ENCODE data around the gene GATA2.
A peak's percentile ranks its signal among the peaks of the same experiment; 100 is the strongest.

GATA2 gene

DNA sequence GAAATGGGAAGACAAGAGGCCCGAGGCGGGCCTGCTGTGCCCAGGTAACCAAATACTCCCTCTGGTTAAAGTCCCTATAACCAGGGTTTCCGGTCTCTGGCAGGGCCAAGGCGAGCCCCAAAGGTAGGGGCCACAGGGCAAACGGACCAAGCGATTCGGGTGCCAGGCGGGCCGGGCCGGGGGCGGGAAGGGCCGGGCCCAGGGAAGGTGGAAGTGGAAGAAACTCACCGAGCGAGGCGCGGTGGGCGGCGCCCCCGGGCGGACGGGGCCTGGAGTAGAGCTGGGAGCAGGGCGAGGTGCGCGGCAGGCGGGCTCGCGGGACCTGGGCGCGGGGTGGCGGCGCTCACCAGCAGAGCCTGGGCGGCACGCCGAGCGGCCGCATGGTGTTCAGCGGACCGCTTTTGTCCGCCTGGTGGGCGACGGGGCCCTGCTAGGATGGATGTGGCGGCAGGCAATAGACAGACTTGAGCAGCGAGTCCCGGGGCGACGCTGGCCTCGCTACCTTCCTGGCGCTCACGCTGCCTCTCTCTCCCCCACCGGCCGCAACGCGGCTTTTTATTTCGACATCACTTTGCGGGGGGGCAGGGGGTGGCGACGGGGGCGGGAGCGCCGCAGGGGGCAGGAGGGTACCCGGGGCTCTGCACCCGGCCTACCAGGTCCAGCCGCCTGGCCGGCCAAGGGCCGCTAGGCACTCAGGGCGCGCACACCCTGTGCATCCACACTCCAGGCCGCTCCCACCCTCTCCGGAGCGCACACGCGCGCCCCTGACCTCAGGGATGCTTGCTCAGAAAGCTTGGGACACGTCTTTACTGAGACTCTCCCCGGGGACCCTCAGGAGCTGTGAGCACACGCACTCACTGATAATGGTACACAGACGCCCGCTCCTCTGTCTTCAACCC is at the start of gene GATA2:
Gene GATA2 (minus strand): TSS at position 531 of the 899 bp plus-strand sequence. CDS start 6,170 bp downstream, outside the sequence.
- peak in 1 of 2 donors; percentile 11 for DNase-seq

DNA sequence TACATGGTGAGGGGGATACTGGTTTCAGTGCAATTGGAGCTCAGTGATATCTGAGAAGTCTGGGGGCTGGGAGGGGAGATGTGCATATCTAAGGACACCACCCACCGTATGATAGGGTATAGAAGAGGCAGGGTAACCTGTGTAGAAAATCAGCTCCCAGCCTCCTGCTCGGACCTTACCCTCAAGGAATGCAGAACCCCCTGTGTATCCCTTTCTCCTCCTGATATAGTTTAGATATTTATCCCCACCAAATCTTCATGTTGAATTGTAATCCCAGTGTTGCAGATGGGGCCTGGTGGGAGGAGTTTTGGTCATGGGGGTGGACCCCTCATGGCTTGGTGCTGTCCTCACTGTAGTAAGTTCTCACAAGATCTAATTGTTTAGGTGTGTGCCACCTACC is 48.2 kb upstream of the GATA2 start:
- no peak for DNase-seq

DNA sequence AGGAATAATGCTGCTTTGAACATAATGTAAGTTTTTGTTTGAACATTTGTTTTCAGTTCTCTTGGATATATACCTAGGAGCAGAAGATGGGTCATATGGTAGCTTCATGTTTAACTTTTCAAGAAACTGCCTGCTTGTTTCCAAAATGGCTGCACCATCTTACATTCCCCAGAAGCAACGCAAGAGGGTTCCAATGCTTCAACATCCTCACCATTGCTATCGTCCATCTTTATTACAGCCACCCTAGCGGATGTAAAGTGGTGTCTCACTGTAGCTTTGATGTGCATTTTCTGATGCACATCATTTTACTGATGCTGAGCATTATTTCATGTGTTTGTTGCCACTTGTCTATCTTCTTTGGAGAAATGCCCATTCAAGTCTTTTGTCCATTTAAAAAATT is 46.4 kb upstream of the GATA2 start:
- DNase-seq = no peak

DNA sequence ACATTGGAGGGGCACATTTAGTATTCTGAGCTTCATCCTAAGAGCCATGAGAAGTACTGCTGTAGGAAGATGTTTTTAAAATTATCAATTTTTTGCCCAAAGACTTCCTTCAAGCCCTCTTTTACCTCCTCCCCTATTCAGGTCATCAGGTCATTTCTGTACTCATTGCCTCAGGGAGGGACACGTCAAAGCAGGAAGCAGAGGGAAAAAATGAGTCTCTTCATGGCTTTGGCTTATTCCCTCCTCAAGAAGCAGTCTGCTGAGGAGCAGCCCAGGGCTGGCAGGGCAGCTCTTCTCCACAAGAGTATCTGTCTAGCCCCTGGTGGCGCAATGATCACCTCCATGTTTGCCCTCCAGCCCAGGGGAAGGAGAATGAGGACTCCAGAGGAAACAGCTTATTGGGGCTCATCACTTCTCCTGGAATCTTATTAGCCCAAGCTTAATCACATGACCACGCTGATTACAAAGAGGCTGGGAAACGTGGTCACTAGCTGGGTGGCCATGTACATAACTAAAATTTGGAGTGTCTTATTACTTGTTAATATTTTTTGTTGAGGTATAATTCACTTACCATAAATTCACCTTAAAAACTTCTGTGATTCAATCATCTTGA is 44.2 kb upstream of the GATA2 start:
- no peak for DNase-seq

DNA sequence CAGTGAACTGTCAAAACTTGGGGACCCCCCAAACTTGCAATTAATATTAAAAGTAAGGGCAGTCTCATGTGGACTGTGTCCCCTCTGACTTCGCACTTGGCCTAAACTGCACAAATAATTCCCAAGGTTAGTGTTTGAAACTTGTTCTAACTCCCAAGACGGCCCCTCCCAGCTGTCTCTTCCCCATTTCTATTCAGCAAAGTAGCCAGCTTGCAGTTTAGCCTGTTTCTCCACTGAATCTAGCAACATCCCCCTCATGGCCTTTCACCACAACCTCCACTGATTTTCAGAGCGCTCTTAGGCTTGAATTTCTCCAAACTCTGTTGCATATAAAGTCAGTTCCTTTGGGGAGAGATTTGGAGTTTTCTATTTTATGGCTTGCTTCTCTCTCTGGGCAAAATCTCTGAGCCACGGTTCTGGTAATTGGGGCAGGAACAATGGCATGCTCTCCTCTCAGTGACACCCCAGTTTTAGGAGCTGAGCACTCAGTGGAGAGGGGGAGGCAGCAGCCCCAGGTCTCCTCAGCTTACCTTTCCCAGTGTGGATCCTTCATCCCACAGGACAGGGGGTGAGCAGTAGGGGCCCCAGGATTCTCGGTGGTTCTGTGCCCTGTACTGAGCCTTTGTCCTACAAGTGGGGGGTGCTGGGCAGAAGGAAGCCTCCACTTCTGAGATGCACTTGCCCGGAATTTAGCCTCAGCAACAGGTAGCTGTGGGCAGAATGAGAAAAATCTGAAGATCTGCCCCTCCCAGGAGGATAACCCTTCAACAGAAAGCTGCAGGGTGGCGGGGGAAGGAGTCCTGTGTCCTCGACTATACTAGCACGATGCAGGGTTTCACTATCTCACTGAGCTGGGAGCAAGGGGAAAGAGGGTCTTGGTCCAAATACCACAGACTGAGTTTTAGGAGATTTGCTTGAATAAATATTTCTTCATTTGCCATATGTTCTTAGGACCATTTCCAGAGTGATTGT is 39.3 kb upstream of the GATA2 start:
- DNase-seq = no peak

DNA sequence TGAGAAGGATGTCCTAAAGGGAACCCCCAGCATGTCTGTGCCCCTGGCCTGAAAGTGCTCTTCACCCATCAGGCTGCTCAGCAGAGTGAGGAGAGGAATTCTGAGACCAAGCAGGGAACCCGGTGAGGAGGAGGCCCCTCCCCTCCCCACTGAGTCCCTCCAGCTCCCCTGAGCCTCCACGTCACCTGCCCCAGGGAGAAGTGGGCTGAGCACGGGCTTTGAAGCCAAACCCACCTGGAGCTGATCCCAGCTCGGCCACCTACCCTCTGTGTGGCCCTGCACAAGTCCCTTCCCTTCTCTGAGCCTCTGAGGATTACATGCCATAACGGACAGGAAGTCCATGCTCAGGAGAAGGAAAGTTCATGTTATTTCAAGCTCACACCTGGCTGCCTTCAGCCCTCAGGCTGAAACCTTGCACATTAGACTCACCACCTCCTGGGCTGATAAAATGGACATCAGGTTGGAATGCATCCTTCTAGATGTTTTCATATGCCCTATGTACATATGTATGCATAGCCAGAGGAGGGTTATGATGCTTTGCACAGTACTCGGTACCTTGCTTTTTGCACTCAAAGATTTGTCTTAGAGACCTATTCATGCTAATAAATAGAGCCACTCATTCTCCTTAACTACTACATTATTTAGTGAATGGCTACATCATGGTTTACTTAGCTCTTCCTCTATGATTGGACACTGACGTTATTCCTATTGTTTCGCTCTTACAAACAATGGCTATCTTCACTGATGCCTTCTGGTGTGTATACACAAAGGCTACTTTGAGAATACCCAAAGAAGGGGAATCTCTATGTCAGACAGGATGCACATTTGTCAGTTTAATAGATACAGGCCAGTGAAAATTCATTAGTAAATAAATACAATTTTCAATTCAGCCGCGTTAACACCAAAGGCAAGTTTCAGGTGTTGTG is 31.6 kb upstream of the GATA2 start:
- no peak for DNase-seq

DNA sequence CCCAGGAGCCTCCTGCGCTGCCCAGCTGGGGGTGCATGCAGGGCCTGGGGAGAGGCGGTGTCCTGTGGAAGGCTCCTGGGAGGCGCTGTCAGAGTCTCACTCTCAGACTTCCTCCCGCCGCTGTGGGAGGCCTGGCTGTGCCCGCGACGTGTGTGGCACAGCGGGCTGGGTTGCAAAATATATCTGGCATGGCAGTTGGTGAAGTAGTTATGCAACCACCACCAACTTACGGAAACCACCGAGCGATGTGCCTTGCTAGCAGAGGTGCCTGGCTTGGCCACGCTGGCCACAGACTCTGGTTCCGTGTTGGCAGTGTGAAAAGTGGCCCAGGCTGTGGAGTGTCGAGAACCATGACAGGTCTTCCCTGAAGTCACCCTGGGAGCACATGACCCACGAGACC is 30.6 kb upstream of the GATA2 start:
- peak in 1 of 2 donors; percentile 20 for DNase-seq

DNA sequence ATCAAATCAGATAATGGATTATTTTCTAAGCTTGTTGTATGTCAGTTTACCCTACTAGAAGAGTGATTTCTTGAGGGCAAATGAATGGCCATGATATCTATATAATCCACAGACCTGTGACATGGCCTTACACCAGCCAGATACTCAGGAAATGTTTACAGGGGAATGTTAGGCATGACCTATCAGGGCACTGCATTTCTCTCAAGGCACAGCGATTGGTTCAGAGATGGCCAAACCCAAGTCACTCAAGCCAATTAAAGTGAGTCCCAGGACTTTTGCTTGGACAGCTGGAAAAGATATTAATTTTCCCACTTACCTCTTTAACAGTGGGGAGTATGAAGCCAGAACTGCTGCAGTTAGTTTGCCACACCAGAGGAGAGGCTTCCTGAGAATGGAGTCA is 28.7 kb upstream of the GATA2 start:
- DNase-seq = no peak

DNA sequence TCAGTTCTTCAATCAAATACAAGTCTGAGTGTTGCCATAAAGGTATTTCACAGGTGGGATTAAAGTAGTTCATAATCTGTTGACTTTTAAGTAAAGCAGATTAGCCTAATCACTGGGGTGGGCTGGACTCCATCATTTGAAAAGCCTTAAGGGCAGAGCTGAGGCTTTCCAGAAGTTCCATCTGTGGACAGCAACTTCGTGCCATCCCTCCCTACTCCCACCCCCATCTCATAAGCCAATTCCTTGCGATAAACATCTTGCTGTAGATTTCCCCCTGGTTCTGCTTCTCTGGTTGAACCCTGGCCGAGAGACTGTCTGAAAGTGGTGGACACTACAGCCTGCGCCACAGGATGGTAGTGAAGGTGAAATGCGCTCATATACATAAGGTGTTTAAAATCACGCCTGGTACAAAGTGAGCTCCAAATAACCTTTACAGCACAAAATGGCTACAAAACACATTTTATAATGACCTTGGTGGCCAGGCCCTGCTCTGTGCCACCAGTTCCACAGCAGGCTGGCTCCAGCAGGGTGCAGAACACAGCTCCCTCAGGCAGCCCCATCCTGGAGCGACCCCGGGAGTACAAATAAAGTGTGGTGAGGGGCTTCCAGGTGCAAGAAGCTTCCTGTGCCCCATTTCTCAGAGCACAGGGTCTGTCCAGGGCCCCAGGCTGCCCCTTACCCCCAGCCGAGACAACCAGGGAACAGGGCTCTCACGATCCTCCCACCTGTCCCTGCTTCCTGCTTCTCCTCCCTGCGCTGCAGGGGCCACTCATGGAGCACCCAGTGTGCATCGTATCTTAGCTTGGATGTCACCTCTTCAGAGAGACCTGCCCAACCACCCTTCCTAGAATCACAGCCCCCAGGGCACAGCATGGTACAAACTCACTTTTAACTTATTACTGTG is 25.8 kb upstream of the GATA2 start:
- DNase-seq = no peak

DNA sequence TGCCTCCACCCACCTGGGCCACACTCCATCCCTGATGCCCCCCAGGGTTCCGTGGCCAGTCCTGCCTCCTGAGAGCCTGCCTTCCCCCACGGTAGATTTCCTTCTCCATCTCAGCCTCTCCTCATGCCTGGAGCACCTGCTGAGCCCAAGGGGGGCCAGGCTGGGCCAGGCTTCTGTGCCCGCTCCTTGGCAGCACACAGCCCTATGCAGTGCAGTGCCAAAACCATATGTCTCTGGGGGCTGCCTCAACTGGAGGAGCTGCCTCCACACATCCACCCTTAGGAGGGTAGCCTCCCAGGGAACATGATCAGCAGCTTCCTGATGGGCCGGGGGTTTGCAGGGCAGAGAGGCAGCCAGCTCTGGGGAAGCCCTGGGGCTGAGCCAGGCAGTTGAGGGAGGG is 24.6 kb upstream of the GATA2 start:
- no peak for DNase-seq

DNA sequence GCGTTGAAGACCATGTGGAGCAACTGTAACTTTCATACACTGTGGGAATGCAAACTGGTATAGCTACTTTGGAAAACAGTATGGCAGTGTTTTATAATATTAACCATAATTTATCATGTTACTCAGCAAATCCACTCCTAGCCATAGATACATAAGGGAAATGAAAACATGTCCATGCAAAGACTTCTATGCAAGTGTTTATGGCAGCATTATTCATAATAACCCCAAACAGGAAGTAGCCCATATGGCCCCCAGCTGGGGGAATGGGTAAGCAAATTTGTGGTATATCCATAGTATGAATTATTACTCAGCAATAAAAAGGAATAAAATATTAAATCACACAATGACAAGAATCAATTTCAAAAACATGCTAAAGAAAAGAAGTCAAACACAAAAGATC is 23.0 kb upstream of the GATA2 start:
- no peak for DNase-seq

DNA sequence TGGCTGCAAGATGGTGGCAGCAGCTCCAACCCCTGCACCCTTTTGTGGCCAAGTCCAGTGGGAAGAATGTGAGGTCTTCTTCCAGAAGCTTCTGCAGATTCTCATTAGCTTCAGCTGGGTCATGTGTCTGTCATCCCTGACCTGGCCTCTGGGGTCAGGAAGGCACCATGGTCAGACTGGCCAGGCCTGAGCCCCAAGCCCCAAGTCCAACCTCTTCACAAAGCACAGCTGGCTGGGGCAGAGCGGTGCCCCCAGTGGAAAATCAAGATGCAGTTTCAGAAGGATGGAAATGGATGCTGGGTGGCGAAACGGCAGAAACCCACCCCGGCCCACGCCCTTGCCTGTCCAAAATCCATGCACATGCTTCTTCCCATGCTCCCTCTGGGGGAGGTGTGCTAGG is 15.9 kb upstream of the GATA2 start:
- DNase-seq = no peak

DNA sequence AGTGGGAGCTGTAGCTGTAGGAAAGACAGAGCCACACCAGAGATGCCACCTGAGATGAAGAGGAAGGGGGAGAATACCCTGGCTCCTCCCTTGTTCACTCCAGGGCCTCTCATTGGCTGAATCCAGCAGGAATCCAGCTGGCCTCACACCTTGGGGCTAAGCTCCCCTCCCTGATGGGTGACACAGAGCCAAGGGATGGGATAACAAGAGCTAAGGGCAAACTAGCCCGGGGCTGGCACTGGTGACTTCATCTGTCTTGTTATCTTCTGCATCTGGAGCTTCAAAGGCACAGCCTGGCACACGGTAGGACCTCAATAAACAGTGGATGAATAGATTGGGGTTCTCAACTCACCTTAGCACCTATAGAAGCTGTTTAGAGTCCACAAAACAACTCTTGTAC is 13.8 kb upstream of the GATA2 start:
- DNase-seq = no peak

DNA sequence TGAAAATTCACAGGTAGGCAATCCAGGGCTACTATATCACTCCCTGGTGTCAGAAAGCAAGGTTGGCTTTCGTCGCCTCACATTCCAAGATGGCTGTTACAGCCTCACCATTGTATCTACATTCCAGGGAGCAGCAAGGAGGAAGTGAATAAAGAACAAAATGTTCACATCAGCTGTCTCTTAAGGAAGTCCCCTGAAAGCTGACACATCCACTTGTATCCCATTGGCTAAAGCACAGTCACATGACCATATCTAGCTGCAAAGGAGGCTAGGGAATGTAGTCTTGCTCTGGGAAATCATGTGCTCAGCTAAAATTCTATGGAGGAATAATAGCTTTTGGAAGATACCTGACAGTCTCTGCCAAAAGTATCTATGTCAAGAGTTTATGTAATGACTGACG is 12.8 kb upstream of the GATA2 start:
- DNase-seq = peak in 1 of 2 donors; percentile 7

DNA sequence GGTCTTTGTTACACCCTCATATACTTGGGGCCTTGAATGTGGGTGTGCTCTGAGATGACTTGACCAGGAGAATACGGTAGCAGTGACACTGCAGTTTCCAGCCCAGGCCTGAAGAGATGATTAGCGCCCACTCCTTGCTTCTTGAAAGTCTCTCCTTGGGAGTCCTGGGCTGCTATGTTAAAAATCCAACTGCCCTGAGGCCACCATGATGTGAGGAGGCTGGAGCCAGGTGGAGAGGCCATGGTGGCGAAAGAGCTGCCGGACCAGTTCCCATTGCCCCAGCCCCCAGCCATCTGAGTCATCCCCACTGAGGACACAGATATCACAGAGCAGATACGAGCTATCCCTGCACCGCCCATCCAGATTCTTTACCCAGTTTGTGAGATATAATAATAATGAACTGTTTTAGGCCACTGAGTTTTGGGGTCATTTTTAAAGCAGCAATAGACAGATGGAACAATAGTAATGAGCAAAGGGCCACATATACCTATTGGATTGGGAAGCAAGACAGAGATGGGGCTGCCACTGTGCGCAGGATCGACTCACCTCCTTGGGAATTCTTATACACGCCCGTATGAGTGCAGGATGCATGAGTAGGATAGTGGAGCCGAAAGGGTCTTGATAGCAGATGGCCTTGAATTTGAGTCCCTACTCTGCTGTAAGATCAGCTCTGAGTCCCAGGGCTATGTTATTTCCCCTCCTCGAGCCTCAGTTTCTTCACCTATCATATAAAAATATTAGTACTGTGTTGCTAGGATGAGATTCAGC is 12.1 kb upstream of the GATA2 start:
- DNase-seq = no peak

DNA sequence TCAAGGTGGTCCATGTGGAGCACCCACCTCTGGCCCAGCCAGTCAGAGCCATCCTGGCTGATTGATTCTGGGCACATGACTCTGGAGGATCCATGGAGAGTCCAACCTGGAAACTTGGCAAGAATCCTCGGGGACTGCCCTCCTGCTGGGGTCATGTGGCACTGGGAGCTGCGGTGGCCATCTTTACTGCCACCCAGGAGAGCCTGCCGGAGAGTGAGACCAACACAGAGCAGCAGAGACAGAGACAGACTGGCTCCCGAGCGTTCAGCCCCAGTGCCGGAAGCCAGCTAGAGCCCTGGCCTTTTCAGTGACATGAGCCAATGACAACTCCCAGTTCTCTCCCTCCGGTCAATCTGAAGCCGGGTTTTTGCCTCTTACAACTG is 11.5 kb upstream of the GATA2 start:
- peak in 1 of 2 donors; percentile 0 for DNase-seq

DNA sequence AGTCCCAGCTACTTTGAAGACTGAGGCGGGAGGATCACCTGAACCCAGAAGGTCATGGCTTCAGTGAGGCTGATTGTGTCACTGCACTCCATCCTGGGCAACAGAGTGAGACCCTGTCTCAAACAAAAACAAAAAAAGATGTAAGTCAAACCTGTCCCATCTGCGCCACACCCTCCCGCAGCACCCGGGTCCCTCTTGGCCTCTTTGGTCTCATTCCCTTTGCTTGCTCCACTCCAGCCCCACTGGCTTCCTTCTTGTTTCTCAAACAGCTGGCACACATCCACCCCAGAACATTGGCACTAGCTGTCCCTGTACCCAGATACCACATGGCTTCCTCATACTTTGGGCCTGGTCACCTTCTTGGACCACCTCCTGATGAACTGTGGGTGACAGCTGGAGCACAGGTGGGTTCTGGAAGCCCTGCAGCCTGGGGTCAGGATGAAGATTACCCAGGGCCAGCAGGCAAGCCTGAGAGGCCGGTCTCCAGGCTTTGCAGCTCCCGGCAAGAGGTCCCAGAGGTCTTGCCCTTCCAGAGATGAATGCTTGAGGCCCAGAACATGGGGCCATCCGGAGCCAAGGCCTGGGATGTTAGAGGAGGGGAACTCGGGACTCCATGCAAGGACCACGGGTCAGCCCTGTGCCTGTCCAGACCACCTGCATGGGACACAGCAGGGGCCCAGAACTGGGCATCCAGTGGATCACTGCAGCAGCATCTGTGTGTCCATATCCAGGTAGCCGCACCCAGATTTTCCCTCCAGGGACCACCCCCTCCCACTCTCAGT is 10.9 kb upstream of the GATA2 start:
- DNase-seq = peak in 1 of 2 donors; percentile 6

DNA sequence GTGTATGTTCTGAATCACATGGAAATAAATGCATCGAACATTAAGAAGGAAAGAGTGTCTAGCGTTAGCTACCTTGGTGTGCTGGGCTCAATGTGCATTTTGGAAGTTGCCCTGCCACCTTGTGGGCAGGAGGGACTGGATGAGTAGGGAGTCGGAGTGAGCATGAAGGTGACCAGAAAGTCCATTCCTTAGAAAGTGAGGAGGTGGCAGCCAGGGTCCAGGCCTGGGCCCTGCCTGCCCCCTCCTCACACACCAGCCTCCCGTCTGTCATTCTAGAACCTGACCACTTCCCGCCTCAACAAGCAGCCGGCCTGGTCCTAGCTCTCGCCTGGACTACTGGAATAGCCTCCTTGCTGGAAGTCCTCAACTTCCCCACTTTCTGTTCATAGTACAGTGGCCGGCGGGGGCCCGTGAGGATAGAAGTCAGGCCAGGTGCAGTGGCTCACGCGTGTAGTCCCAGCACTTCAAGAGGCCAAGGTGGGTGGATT is 10.2 kb upstream of the GATA2 start:
- peak in 1 of 2 donors; percentile 8 for DNase-seq

DNA sequence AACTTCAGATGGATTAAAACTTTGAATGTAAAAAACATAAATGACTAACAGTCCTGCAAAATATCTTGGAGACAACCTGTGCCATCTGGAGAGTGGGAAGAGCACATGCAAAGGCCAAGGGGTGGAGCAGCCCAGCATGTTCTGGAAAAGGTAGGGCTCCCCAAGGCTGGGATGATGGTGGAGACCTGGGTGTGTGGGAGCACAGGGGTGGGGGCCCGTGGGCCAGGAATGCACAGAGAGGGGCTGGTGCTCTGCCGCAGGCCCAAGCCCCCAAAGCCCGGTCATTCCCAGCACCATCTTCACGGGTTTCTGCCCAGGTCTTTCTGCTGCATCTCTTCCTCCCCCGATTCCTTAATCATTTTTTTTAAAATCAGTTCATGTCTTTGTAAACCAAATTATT is 9.7 kb upstream of the GATA2 start:
- no peak for DNase-seq

Data from CD4-positive, alpha-beta T cell treated with Interleukin-4 for 1 hour (primary cell).